Esophagus muscularis mucosa (tissue), 3 donors: ENCODE results near the gene TADA3.
A peak's percentile ranks its signal among the peaks of the same experiment; 100 is the strongest.

Experiments used
- POLR2A ChIP-seq: fragments of 450-650 bp; IDR thresholded peaks from one replicate; pipeline ENCODE4 v1.6.1; 2017; ENCODE audit warnings: antibody characterized with exemption, moderate library complexity, mild to moderate bottlenecking, low read depth
- POLR2AphosphoS5 ChIP-seq, 2 donors: sonication (generic); formaldehyde crosslinking; IDR thresholded peaks; one replicate each; pipeline ENCODE4 v1.6.1; 2017; ENCODE audit warnings: antibody characterized with exemption in 2 of 2
- TF ChIP-seq, protein P1 (sequence below), 3 experiments: fragments of 200-600 bp in 2 of 3; fragments of 450-650 bp in 1 of 3; sonication (generic) in 2 of 3; IDR thresholded peaks; one replicate each; pipeline ENCODE4 v1.5.1; 2017 to 2019; ENCODE audit warnings: antibody characterized with exemption in 3 of 3, mild to moderate bottlenecking in 2 of 3, moderate library complexity in 1 of 3

- TF ChIP-seq, protein P1, sequence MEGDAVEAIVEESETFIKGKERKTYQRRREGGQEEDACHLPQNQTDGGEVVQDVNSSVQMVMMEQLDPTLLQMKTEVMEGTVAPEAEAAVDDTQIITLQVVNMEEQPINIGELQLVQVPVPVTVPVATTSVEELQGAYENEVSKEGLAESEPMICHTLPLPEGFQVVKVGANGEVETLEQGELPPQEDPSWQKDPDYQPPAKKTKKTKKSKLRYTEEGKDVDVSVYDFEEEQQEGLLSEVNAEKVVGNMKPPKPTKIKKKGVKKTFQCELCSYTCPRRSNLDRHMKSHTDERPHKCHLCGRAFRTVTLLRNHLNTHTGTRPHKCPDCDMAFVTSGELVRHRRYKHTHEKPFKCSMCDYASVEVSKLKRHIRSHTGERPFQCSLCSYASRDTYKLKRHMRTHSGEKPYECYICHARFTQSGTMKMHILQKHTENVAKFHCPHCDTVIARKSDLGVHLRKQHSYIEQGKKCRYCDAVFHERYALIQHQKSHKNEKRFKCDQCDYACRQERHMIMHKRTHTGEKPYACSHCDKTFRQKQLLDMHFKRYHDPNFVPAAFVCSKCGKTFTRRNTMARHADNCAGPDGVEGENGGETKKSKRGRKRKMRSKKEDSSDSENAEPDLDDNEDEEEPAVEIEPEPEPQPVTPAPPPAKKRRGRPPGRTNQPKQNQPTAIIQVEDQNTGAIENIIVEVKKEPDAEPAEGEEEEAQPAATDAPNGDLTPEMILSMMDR (IDR thresholded peaks at IDR 0.05) = no peak
- TF ChIP-seq POLR2A = no peak
- peak in 1 of 2 donors; percentile 51 for TF ChIP-seq POLR2AphosphoS5 (IDR thresholded peaks at IDR 0.05)
These were observed 21.9 kb downstream of the TADA3 start for GRCh38 chr3:9770276-9770812.
